ENCODE measurements around the gene TMEM161B. TPM values are rescaled to one million over a fixed set of nuclear protein-coding genes. Genes with fewer than 3 reads are reported as not detected.

The TMEM161B gene
- total and polyA plus RNA-seq, 2 donors (not counting 3 experiments of a cell fraction or from before 2014, with no cell fraction given), result 5.3 to 11.6 TPM

- dilution Hi-C loops (cut with MboI; ENCODE audit: extremely low pct_ligation_motif_present, low sequenced_read_pairs), result no loop called here
- CTCF ChIA-PET, result no interaction called here
- POLR2A ChIA-PET, result no interaction called here
- Histone ChIP-seq H3K4me3 (replicated peaks in 1 of 3; ENCODE audit: insufficient read depth in 1 of 3, low read depth in 1 of 3, low read length in 3 of 3) (no peak overlapping the region), H3K9ac (replicated peaks; ENCODE audit: extremely low read depth, insufficient read depth, low read length) (no peak overlapping the region), H3K4me1 (ENCODE audit: control insufficient read depth, extremely low read depth, insufficient read depth, low read length) (no peaks in the 10 kb centered on the region), H3K79me2 (ENCODE audit: control insufficient read depth, insufficient read depth, low read length) (no peaks in the 10 kb centered on the region), H3K27ac (ENCODE audit: insufficient read depth, low read depth, low read length) (no peak overlapping the region), H3K27me3 (ENCODE audit: control insufficient read depth in 2 of 2, insufficient read depth in 2 of 2, low read length in 2 of 2) (no peaks in the 10 kb centered on the region), H3K9me1 (replicated peaks; ENCODE audit: control insufficient read depth, extremely low read depth, insufficient read depth, low read length) (no peaks in the 10 kb centered on the region), H3K9me3 (replicated peaks; ENCODE audit: control insufficient read depth, insufficient read depth, low read length) (no peaks in the 10 kb centered on the region), H3K4me2 (ENCODE audit: insufficient read depth, low read length) (no peak overlapping the region), H2AFZ (ENCODE audit: low read depth, low read length) (no peak overlapping the region), H4K20me1 (replicated peaks; ENCODE audit: control insufficient read depth, extremely low read depth, insufficient read depth, low read length) (no peaks in the 10 kb centered on the region), H3K36me3 (ENCODE audit: control insufficient read depth in 2 of 2, extremely low read depth in 1 of 2, insufficient read depth in 2 of 2, low read length in 2 of 2) (no peaks in the 10 kb centered on the region)
- DNase-seq (ENCODE audit: low read depth, low spot score), result no peak
- no peak for FAIRE-seq
- TF ChIP-seq EZH2 (IDR thresholded peaks at IDR 0.05; ENCODE audit: borderline replicate concordance, low read depth, low read length, severe bottlenecking) (no peak), POLR2A (IDR thresholded peaks at IDR 0.05; ENCODE audit: low read depth, low read length) (no peak)
- intact Hi-C loops (cut with micrococcal nuclease), result no loop called here
- no TSS peak for BruUV-seq (replicated peaks)
These were observed 7.7 kb upstream of the TMEM161B start for GRCh38 chr5:88276378-88276777.

GRCh38 chr5:88275581-88275980 is 6.9 kb upstream of the TMEM161B start:
- Histone ChIP-seq H3K9me3 (replicated peaks; ENCODE audit: control insufficient read depth, insufficient read depth, low read length) (no peaks in the 10 kb centered on the region), H3K9ac (replicated peaks; ENCODE audit: extremely low read depth, insufficient read depth, low read length) (no peak overlapping the region), H3K4me3 (replicated peaks in 1 of 3; ENCODE audit: insufficient read depth in 1 of 3, low read depth in 1 of 3, low read length in 3 of 3) (no peak overlapping the region), H4K20me1 (replicated peaks; ENCODE audit: control insufficient read depth, extremely low read depth, insufficient read depth, low read length) (no peaks in the 10 kb centered on the region), H3K4me2 (ENCODE audit: insufficient read depth, low read length) (no peak overlapping the region), H3K36me3 (ENCODE audit: control insufficient read depth in 2 of 2, extremely low read depth in 1 of 2, insufficient read depth in 2 of 2, low read length in 2 of 2) (peaks cover 0 to under 1% of the 10 kb centered on the region in 2 experiments), H3K9me1 (replicated peaks; ENCODE audit: control insufficient read depth, extremely low read depth, insufficient read depth, low read length) (no peaks in the 10 kb centered on the region), H3K27ac (ENCODE audit: insufficient read depth, low read depth, low read length) (no peak overlapping the region), H2AFZ (ENCODE audit: low read depth, low read length) (no peak overlapping the region), H3K4me1 (ENCODE audit: control insufficient read depth, extremely low read depth, insufficient read depth, low read length) (no peaks in the 10 kb centered on the region), H3K27me3 (ENCODE audit: control insufficient read depth in 2 of 2, insufficient read depth in 2 of 2, low read length in 2 of 2) (no peaks in the 10 kb centered on the region), H3K79me2 (ENCODE audit: control insufficient read depth, insufficient read depth, low read length) (peaks cover 1% of the 10 kb centered on the region)
- no peak for FAIRE-seq
- CTCF ChIA-PET, result no interaction called here
- TF ChIP-seq MYC (IDR thresholded peaks at IDR 0.05; ENCODE audit: low read depth, low read length) (no peak), GATA2 (IDR thresholded peaks at IDR 0.05; ENCODE audit: insufficient read depth, insufficient read length, low read depth, low read length) (no peak), POLR2A (IDR thresholded peaks at IDR 0.05; ENCODE audit: low read depth, low read length) (no peak), EZH2 (IDR thresholded peaks at IDR 0.05; ENCODE audit: borderline replicate concordance, low read depth, low read length, severe bottlenecking) (no peak), JUN (IDR thresholded peaks at IDR 0.05; ENCODE audit: borderline replicate concordance, insufficient read depth, insufficient read length, low read depth) (no peak), POLR2AphosphoS5 (IDR thresholded peaks at IDR 0.05; ENCODE audit: insufficient read depth, low read depth, low read length) (no peak), FOS (IDR thresholded peaks at IDR 0.05; ENCODE audit: borderline replicate concordance, insufficient read depth, low read length) (no peak)
- TF ChIP-seq, protein P1, sequence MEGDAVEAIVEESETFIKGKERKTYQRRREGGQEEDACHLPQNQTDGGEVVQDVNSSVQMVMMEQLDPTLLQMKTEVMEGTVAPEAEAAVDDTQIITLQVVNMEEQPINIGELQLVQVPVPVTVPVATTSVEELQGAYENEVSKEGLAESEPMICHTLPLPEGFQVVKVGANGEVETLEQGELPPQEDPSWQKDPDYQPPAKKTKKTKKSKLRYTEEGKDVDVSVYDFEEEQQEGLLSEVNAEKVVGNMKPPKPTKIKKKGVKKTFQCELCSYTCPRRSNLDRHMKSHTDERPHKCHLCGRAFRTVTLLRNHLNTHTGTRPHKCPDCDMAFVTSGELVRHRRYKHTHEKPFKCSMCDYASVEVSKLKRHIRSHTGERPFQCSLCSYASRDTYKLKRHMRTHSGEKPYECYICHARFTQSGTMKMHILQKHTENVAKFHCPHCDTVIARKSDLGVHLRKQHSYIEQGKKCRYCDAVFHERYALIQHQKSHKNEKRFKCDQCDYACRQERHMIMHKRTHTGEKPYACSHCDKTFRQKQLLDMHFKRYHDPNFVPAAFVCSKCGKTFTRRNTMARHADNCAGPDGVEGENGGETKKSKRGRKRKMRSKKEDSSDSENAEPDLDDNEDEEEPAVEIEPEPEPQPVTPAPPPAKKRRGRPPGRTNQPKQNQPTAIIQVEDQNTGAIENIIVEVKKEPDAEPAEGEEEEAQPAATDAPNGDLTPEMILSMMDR (IDR thresholded peaks at IDR 0.05; ENCODE audit: extremely low read depth in 1 of 2, insufficient read depth in 1 of 2, low read depth in 1 of 2, low read length in 2 of 2), result no peak
- TF ChIP-seq, protein P2, sequence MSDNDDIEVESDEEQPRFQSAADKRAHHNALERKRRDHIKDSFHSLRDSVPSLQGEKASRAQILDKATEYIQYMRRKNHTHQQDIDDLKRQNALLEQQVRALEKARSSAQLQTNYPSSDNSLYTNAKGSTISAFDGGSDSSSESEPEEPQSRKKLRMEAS (IDR thresholded peaks at IDR 0.05; ENCODE audit: insufficient read depth, insufficient read length), result no peak
- POLR2A ChIA-PET, result no interaction called here
- dilution Hi-C loops (cut with MboI; ENCODE audit: extremely low pct_ligation_motif_present, low sequenced_read_pairs) (no loop called here), intact Hi-C loops (cut with micrococcal nuclease) (no loop called here)
- BruUV-seq (replicated peaks), result no TSS peak
- DNase-seq (ENCODE audit: low read depth, low spot score), result no peak

Data from endothelial cell of umbilical vein (primary cell).